ENCODE data around the gene MUC13. TPM values are rescaled to one million over a fixed set of nuclear protein-coding genes. Genes with fewer than 3 reads are reported as not detected.

Gene MUC13
- total RNA-seq, 2 donors from 2014 or later = 0.66 to 1.6 TPM

DNA sequence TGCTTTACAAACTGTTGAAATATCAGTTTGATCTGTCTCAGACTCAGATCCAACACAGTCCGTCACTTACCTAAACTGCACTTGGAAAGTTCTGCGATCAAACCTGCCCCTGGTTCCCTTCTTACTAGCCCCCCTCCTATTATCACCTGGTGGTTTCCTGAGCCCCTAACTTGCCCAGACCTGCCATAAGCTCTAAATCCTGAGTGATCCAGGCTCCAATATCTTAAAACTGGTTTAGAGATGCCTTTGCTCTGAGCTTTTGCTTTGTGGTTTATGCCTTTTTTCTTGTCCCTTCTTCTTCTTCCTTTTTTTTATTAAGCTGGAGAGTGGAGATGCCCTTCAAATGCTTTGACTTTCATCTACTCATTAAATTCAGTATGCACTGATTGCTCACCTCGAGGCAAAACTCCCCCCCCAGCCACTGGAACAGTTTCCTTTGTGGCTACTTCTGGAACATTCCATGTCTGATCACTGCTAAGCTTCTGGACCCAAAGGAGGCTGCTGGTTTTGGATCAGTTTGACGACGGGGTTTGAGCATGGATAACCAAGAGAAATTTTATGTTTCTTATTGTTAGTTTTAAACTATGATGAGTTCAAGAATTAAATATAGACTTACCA lies 43.9 kb downstream of the MUC13 start:
- no peak for DNase-seq

DNA sequence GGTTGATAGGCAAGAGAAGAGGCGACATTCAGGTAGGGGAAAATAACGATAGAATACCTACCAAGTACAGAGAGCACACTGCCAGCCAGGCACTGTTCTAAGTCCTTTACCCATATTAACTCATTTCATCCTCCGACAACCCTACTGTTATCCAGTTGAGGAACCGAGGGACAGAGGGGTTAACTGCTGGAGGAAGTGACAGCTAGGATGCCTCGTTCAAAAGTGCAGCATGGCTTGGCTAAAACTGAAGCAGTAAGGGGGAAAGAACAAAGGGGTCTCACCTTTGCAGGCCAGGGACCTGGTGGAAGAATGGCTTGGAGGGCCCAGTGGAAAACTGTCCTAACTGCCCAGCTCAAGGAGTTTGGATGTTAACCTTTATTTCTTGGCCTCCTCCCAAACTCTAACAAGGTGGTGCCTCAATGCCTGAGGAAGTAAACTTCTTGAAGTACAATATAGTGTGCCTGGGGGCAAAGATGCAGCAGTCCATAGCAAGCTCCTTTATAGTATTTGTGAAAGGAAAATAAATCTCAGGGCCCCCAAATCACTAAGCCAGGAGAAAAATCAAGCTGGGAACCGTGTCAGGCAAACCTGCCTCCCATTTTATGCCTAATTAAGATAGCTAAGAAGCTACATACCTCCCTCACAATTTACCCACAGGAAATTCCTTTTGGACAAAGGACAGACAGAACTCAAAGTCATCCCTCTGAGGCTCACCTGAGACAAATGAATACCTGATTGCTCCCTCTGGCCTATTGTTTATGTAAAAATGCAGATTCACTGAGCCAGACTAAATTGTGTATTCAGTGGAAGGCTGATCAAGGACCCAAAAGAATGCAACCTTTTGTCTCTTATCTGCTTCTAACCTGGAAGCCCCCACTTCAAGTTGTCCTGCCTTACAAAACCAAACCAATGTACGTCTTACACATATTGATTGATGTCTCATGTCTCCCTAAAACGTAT lies 45.8 kb downstream of the MUC13 start:
- no peak for TF ChIP-seq POLR2A (IDR thresholded peaks at IDR 0.05)
- TF ChIP-seq, protein P1, sequence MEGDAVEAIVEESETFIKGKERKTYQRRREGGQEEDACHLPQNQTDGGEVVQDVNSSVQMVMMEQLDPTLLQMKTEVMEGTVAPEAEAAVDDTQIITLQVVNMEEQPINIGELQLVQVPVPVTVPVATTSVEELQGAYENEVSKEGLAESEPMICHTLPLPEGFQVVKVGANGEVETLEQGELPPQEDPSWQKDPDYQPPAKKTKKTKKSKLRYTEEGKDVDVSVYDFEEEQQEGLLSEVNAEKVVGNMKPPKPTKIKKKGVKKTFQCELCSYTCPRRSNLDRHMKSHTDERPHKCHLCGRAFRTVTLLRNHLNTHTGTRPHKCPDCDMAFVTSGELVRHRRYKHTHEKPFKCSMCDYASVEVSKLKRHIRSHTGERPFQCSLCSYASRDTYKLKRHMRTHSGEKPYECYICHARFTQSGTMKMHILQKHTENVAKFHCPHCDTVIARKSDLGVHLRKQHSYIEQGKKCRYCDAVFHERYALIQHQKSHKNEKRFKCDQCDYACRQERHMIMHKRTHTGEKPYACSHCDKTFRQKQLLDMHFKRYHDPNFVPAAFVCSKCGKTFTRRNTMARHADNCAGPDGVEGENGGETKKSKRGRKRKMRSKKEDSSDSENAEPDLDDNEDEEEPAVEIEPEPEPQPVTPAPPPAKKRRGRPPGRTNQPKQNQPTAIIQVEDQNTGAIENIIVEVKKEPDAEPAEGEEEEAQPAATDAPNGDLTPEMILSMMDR (IDR thresholded peaks at IDR 0.05) = no peak
- H3K27ac ChIP-seq = no peak overlapping the region
- H3K27me3 ChIP-seq = no peaks in the 10 kb centered on the region
- ATAC-seq = no peak
- H3K36me3 ChIP-seq (replicated peaks in 1 of 2; ENCODE audit: insufficient read depth in 1 of 2, low read depth in 2 of 2) = no peaks in the 10 kb centered on the region
- no peak for DNase-seq
- peaks cover 6% of the 10 kb centered on the region for H3K4me1 ChIP-seq
- no peak overlapping the region for H3K4me3 ChIP-seq
- WGBS, 2 donors = 75 to 76% methylated on average over 8 of the region's 8 CpGs
- intact Hi-C loops (cut with DNase I) = no loop called here
- no peaks in the 10 kb centered on the region for H3K9me3 ChIP-seq

More for the DNA sequence above, 43.9 kb downstream of the MUC13 start:
- 83 to 87% methylated on average over 5 of the region's 5 CpGs for WGBS, 2 donors
- no peak for TF ChIP-seq POLR2A (IDR thresholded peaks at IDR 0.05)
- Histone ChIP-seq H3K27ac (no peak overlapping the region), H3K4me3 (no peak overlapping the region), H3K27me3 (no peaks in the 10 kb centered on the region), H3K36me3 (replicated peaks in 1 of 2; ENCODE audit: insufficient read depth in 1 of 2, low read depth in 2 of 2) (no peaks in the 10 kb centered on the region), H3K9me3 (no peaks in the 10 kb centered on the region), H3K4me1 (peaks cover 4% of the 10 kb centered on the region)
- no peak for ATAC-seq
- intact Hi-C loops (cut with DNase I) = no loop called here

DNA sequence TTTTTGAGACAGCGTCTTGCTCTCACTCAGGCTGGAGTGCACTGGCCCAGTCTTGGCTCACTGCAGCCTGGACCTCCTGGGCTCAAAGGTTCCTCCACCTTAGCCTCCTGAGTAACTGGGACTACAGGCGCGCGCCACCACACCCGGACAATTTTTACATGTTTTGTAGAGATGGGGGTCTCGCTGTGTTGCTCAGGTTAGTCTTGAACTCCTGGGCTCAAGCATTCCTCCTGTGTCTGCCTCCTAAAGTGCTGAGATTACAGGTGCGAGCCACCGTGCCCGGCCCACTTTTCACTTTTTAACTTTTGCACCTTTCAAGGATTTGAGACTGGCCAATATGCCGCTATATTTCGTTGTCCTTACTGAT lies 46.6 kb downstream of the MUC13 start:
- no peaks in the 10 kb centered on the region for H3K9me3 ChIP-seq
- DNase-seq (no peak), ATAC-seq (no peak)
- TF ChIP-seq POLR2A (IDR thresholded peaks at IDR 0.05) = no peak
- TF ChIP-seq, protein P1 (IDR thresholded peaks at IDR 0.05) = no peak
- no peaks in the 10 kb centered on the region for H3K27me3 ChIP-seq
- H3K4me3 ChIP-seq = no peak overlapping the region
- no peaks in the 10 kb centered on the region for H3K36me3 ChIP-seq (replicated peaks in 1 of 2; ENCODE audit: insufficient read depth in 1 of 2, low read depth in 2 of 2)
- WGBS, 2 donors = 83 to 85% methylated on average over 11 of the region's 11 CpGs
- intact Hi-C loops (cut with DNase I) = no loop called here
- H3K4me1 ChIP-seq = peaks cover 6% of the 10 kb centered on the region
- H3K27ac ChIP-seq = peak overlapping the region in 2 of 4 donors; percentile 84 to 88

DNA sequence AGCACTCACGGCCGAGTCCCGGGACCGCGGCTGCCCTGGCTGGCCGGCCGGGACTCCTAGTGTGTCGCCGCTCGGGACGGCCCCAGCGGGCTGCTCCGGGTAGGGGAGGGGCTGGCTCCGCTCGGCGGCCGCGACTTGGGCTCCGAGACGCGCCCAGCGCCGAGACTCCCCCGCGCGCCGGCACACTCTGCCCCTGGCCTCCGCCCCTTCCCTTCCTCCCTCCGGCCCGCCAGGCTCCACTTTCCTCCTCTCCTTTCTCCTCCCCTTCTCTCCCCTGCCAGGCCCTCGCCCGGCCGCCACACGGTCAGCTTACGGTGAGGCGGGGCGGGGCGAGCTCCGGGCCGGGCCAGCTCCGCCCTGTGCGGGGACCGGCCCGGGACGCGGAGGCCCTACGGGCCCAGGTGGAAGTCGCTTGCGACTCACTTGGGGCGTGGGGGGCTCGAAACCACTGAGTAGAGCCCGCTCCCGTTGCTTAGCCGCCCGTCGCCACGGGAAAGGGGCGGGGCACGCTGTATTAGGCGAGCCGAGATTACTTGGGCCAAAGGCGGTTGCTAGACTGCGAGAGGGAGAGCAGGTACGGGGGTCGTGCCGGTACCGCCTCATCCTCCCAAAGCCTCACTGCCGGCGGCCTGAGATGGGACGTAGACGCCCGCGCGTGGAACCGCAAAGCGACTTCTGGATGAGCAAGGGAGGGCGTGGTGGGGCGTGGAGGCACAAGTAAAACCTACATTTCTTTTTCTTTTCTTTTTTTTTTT lies 47.2 kb downstream of the MUC13 start, which contains the start of gene ITGB5:
Gene ITGB5 (minus strand): TSS at position 189 of the 755 bp plus-strand sequence. CDS start 365 bp downstream, outside the sequence.
- H3K36me3 ChIP-seq (replicated peaks in 1 of 2; ENCODE audit: insufficient read depth in 1 of 2, low read depth in 2 of 2) = no peaks in the 10 kb centered on the region
- DNase-seq (peak; percentile 76 to 83 (median 81)), ATAC-seq (peak; percentile 84)
- TF ChIP-seq, protein P1 (IDR thresholded peaks at IDR 0.05) = no peak
- peak; percentile 34 to 67 (median 65) for TF ChIP-seq POLR2A (IDR thresholded peaks at IDR 0.05)
- peaks cover 6% of the 10 kb centered on the region for H3K4me1 ChIP-seq
- H3K27me3 ChIP-seq = no peaks in the 10 kb centered on the region
- H3K27ac ChIP-seq = peak within 1 kb of the TSS; percentile 33 to 92 (median 86)
- H3K9me3 ChIP-seq = no peaks in the 10 kb centered on the region
- intact Hi-C loops (cut with DNase I) = no loop called here
- WGBS, 2 donors = 4 to 25% methylated on average over 23 to 70 of the region's 78 CpGs
- peak within 1 kb of the TSS; percentile 20 to 42 for H3K4me3 ChIP-seq

Measured in body of pancreas (tissue), 4 donors.